ENCODE data around the gene YWHAH.
A peak's percentile ranks its signal among the peaks of the same experiment; 100 is the strongest.

Gene YWHAH

GRCh38 chr22:31923747-31924146 is 20.6 kb upstream of the YWHAH start:
- no peak for DNase-seq

GRCh38 chr22:31925056-31925455 is 19.3 kb upstream of the YWHAH start:
- DNase-seq, result no peak

GRCh38 chr22:31926024-31926423 is 18.3 kb upstream of the YWHAH start:
- DNase-seq, result no peak

GRCh38 chr22:31926969-31927368 is 17.4 kb upstream of the YWHAH start:
- no peak for DNase-seq

- DNase-seq, result no peak
Observed at GRCh38 chr22:31927562-31927961, 16.8 kb upstream of the YWHAH start.

- DNase-seq, result no peak
Observed at GRCh38 chr22:31929167-31929930, 15.0 kb upstream of the YWHAH start.

- DNase-seq, result no peak
Observed at GRCh38 chr22:31932863-31933262, 11.5 kb upstream of the YWHAH start.

- DNase-seq, result no peak
Observed at GRCh38 chr22:31933406-31933805, 10.9 kb upstream of the YWHAH start.

- no peak for DNase-seq
Observed at GRCh38 chr22:31933816-31934482, 10.4 kb upstream of the YWHAH start.

GRCh38 chr22:31935961-31936635 is 8.2 kb upstream of the YWHAH start:
- no peak for DNase-seq

GRCh38 chr22:31937341-31937740 is 7.0 kb upstream of the YWHAH start:
- no peak for DNase-seq

- DNase-seq, result no peak
Observed at GRCh38 chr22:31938296-31938695, 6.0 kb upstream of the YWHAH start.

- no peak for DNase-seq
Observed at GRCh38 chr22:31940506-31940905, 3.8 kb upstream of the YWHAH start.

GRCh38 chr22:31942091-31942490 is 2.2 kb upstream of the YWHAH start:
- DNase-seq, result no peak

GRCh38 chr22:31943206-31943977 is 943 bp upstream of the YWHAH start:
- DNase-seq, result no peak

- DNase-seq, result no peak
Observed at GRCh38 chr22:31944700-31945442, 536 bp downstream of the YWHAH start.

- no peak for DNase-seq
Observed at GRCh38 chr22:31945443-31945855, 1.1 kb downstream of the YWHAH start.

GRCh38 chr22:31945971-31946680 is 1.8 kb downstream of the YWHAH start:
- DNase-seq, result no peak

GRCh38 chr22:31947296-31947695 is 3.0 kb downstream of the YWHAH start:
- peak; percentile 32 for DNase-seq

GRCh38 chr22:31948002-31948401 is 3.7 kb downstream of the YWHAH start:
- DNase-seq, result no peak

- DNase-seq, result no peak
Observed at GRCh38 chr22:31950226-31950625, 5.9 kb downstream of the YWHAH start.
